Activated CD4-positive, alpha-beta memory T cell treated with anti-CD3 and anti-CD28 coated beads for 36 hours (primary cell): Measurements from ENCODE around the gene SHCBP1. TPM values are rescaled to one million over a fixed set of nuclear protein-coding genes. Genes with fewer than 3 reads are reported as not detected.
A peak's percentile ranks its signal among the peaks of the same experiment; 100 is the strongest.
"Not testable (repeated sequence)": the region's sequence is repeated elsewhere in the genome, so short reads cannot be mapped to it uniquely, and the experiment has no call there.

Experiments used
- CTCF ChIA-PET: fragments of 350-600 bp; sonication (Branson Sonifier 250); formaldehyde crosslinking; loops from one replicate; lab custom pipeline; 2021; ENCODE audit warnings: antibody characterized with exemption, inconsistent platforms; lab: Charles Lee
- POLR2A ChIA-PET: fragments of 350-600 bp; sonication (Branson Sonifier 250); formaldehyde crosslinking; loops from one replicate; lab custom pipeline; 2021; ENCODE audit warnings: antibody characterized with exemption; lab: Charles Lee
- DNase-seq: peaks from one replicate; pipeline ENCODE4 v3.0.0-alpha.2; 2020
- H3K27ac Mint-ChIP-seq: one replicate; pipeline ENCODE4 v1.8.0; 2021; ENCODE audit warnings: mixed read lengths
- H3K27me3 Mint-ChIP-seq: one replicate; pipeline ENCODE4 v1.8.0; 2021; ENCODE audit warnings: mixed read lengths
- H3K36me3 Mint-ChIP-seq: one replicate; pipeline ENCODE4 v1.8.0; 2021; ENCODE audit warnings: mixed read lengths
- H3K4me1 Mint-ChIP-seq: one replicate; pipeline ENCODE4 v1.8.0; 2021; ENCODE audit warnings: low read depth, mixed read lengths
- H3K4me3 Mint-ChIP-seq: one replicate; pipeline ENCODE4 v1.8.0; 2021; ENCODE audit warnings: mild to moderate bottlenecking, mixed read lengths
- H3K9me3 Mint-ChIP-seq: one replicate; pipeline ENCODE4 v1.8.0; 2021; ENCODE audit warnings: mixed read lengths
- intact Hi-C: fragments of 100-400 bp; cut with micrococcal nuclease; formaldehyde crosslinking; loops from one replicate; pipeline ENCODE4 v1.15.1; 2023
- total RNA-seq, 2 experiments: library from RNA; stranded (reverse); gene quantifications; one replicate each; pipeline ENCODE4 v1.2.3, GENCODE V29; 2021

SHCBP1 gene
- total RNA-seq, 2 experiments from 2014 or later, result 49.0 to 50.5 TPM

DNA sequence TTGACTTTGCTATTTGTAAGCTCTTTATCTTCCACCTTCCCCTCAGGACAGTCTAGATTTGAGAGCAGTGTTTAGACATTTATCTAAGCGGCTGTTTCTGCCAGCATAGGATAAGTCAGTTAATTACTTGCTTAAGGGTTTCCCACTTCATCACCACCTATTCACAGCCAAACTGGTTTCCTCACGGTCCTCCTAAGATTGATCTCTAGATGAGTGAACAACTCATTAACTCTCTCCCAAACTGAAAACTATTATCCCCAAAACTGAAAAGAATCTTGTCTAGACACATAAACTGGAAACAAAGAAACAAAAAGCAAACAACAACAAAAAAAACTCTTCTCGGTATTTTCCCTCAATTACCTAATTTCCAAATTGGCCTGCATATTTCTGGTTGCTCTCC lies 58.2 kb downstream of the SHCBP1 start:
- H3K27me3 Mint-ChIP-seq, result peaks cover 4% of the 10 kb centered on the region
- H3K9me3 Mint-ChIP-seq, result no peaks in the 10 kb centered on the region
- intact Hi-C loops, result no loop called here
- H3K36me3 Mint-ChIP-seq, result no peaks in the 10 kb centered on the region
- no peak overlapping the region for H3K27ac Mint-ChIP-seq
- no peaks in the 10 kb centered on the region for H3K4me1 Mint-ChIP-seq
- H3K4me3 Mint-ChIP-seq, result no peak overlapping the region
- ChIA-PET CTCF (interaction anchor here (1.3 kb wide), 2 partner anchors 8 to 10 kb away, joined by 3 read pairs; no protein-coding TSS in a partner anchor), POLR2A (no interaction called here)
- DNase-seq, result no peak

DNA sequence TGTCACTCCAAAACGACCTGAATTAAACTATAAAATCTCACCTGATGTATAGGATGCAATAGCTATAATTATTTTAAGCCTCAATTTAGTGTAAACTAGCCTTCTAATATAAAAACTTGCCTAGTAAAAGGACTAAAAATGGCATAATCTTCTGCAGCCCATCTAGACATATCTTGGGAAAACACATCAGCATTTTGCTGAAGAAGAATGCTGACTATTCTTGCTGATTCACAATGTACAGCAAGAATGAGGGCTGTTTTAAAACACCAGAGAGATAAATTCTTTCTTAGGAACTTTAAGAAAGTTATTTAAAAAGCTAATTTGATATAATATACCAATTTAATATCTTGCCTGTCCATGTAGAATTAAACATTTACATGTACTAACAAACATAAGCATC lies 63.2 kb downstream of the SHCBP1 start:
- ChIA-PET POLR2A (no interaction called here), CTCF (no interaction called here)

DNA sequence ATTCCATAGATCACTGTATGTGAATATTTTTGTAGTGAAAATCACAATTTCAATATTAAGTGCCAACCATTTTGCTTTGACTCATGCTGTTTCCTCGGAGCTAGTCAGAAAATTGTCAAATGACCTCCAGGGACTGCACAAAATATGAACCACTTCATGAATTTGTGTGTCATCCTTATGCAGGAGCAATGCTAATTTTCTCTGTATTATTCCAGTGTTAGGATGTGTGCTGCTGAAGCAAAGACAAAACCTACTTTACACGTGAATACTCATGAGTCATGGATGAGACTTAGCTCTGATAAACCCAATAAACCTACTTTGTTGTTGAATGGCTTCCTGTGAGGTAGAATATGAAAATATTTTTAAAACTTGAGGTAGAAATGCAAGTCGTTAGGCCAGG lies 65.2 kb downstream of the SHCBP1 start:
- Mint-ChIP-seq H3K27ac (no peak overlapping the region), H3K27me3 (peaks cover 8% of the 10 kb centered on the region), H3K4me3 (no peak overlapping the region), H3K36me3 (no peaks in the 10 kb centered on the region), H3K9me3 (no peaks in the 10 kb centered on the region), H3K4me1 (no peaks in the 10 kb centered on the region)
- ChIA-PET CTCF (interaction anchor here (0.6 to 4.0 kb wide), 2 partner anchors 51 to 285 kb away, joined by 3 to 49 read pairs; no protein-coding TSS in a partner anchor), POLR2A (no interaction called here)
- DNase-seq, result no peak
- intact Hi-C loops, result loop anchor here (10.0 kb wide), 2 partner anchors 99 to 369 kb away; no protein-coding TSS in a partner anchor

More for the DNA sequence above, 63.2 kb downstream of the SHCBP1 start:
- Mint-ChIP-seq H3K4me3 (no peak overlapping the region), H3K36me3 (no peaks in the 10 kb centered on the region), H3K27me3 (peaks cover 8% of the 10 kb centered on the region), H3K27ac (no peak overlapping the region), H3K9me3 (no peaks in the 10 kb centered on the region), H3K4me1 (no peaks in the 10 kb centered on the region)
- no peak for DNase-seq
- intact Hi-C loops, result loop anchor here (10.0 kb wide), 2 partner anchors 97 to 367 kb away; no protein-coding TSS in a partner anchor

- H3K4me3 Mint-ChIP-seq, H3K4me1 Mint-ChIP-seq, H3K36me3 Mint-ChIP-seq, POLR2A ChIA-PET, H3K27ac Mint-ChIP-seq, H3K27me3 Mint-ChIP-seq, H3K9me3 Mint-ChIP-seq: not testable (repeated sequence)
- CTCF ChIA-PET, result interaction anchor here (0.9 to 4.0 kb wide), 16 partner anchors 7 to 1610 kb away, joined by 3 to 49 read pairs (median 4); no protein-coding TSS in a partner anchor
- peak; percentile 71 for DNase-seq
- intact Hi-C loops, result loop anchor here (1.0 to 10.0 kb wide), 3 partner anchors 53 to 370 kb away; no protein-coding TSS in a partner anchor
Observed at GRCh38 chr16:46554435-46554834, 66.7 kb downstream of the SHCBP1 start.

GRCh38 chr16:46549477-46549876 lies 71.7 kb downstream of the SHCBP1 start:
- CTCF ChIA-PET, result no interaction called here
- no peak for DNase-seq
- Mint-ChIP-seq H3K4me1 (no peaks in the 10 kb centered on the region), H3K9me3 (no peaks in the 10 kb centered on the region), H3K4me3 (no peak overlapping the region), H3K36me3 (no peaks in the 10 kb centered on the region), H3K27me3 (peaks cover 1% of the 10 kb centered on the region), H3K27ac (no peak overlapping the region)
- intact Hi-C loops, result no loop called here
- POLR2A ChIA-PET, result no interaction called here

Other genes with a start within 250 kb of the SHCBP1 start
- gene VPS35, start 67.8 kb upstream of the SHCBP1 start, total RNA-seq, result 100 to 1,000 TPM; 112 to 114 TPM
- gene ORC6, start 68.3 kb upstream of the SHCBP1 start, total RNA-seq, result 10 to 100 TPM; 48.6 to 51.7 TPM
- gene MYLK3, start 127.0 kb upstream of the SHCBP1 start, total RNA-seq, result under 1 TPM in 1 of 2 experiments, not detected in 1; 0.15 TPM
- 10 to 100 TPM; 18.1 to 18.2 TPM for gene C16orf87, start 209.8 kb upstream of the SHCBP1 start, total RNA-seq